Thyroid gland (tissue), 4 donors: ENCODE measurements around the gene SEMA4C. TPM values are rescaled to one million over a fixed set of nuclear protein-coding genes. Genes with fewer than 3 reads are reported as not detected.

Experiments used
- DNase-seq, 2 donors: peaks; one replicate each; pipeline ENCODE4 v3.0.0-alpha.2; 2019
- H3K27ac ChIP-seq, 3 donors: fragments of 200-600 bp; sonication (generic); 1 replicate in 2 of 3; 2 replicates in 1 of 3; pipeline ENCODE4 v1.5.1; 2016 to 2019; ENCODE audit warnings: mild to moderate bottlenecking in 1 of 3, moderate library complexity in 1 of 3
- H3K27me3 ChIP-seq: fragments of 200-600 bp; sonication (generic); one replicate; pipeline ENCODE4 v1.5.1; 2019
- H3K36me3 ChIP-seq, 2 donors: fragments of 200-600 bp; sonication (generic); one replicate each; pipeline ENCODE4 v1.5.1; 2016 to 2019
- H3K4me1 ChIP-seq, 2 donors: fragments of 200-600 bp; sonication (generic); one replicate each; pipeline ENCODE4 v1.5.1; 2017 to 2019
- H3K4me3 ChIP-seq, 3 donors: fragments of 200-600 bp; sonication (generic); replicated peaks in 1 of 3; 1 replicate in 2 of 3; 2 replicates in 1 of 3; pipeline ENCODE4 v1.5.1; 2016; ENCODE audit warnings: mild to moderate bottlenecking in 1 of 3
- H3K9me3 ChIP-seq: fragments of 200-600 bp; sonication (generic); one replicate; pipeline ENCODE4 v1.5.1; 2017
- POLR2A ChIP-seq, 2 donors: fragments of 450-650 bp; IDR thresholded peaks; one replicate each; pipeline ENCODE4 v1.6.1; 2017; ENCODE audit warnings: antibody characterized with exemption in 2 of 2, mild to moderate bottlenecking in 2 of 2, moderate library complexity in 1 of 2
- WGBS, 2 donors: methylation state at CpG; one replicate each; pipeline ENCODE4 v1.1.5; 2017; 5-methylcytosine and 5-hydroxymethylcytosine counted together
- intact Hi-C: fragments of 100-400 bp; cut with DNase I; formaldehyde crosslinking; loops from one replicate; pipeline ENCODE4 v1.15.1; 2023
- total RNA-seq, 4 donors: library from RNA; depleted of rRNA; stranded (reverse); fragments of >200 nt; gene quantifications; one replicate each; pipeline ENCODE4 v1.2.3, GENCODE V29; 2016
- TF ChIP-seq, protein P1 (sequence below), 6 experiments: fragments of 200-600 bp in 3 of 6; fragments of 450-650 bp in 3 of 6; sonication (generic) in 3 of 6; IDR thresholded peaks; one replicate each; pipeline ENCODE4 v1.5.1; 2016 to 2019; ENCODE audit warnings: antibody characterized with exemption in 6 of 6, mild to moderate bottlenecking in 2 of 6, inconsistent platforms in 1 of 6, moderate library complexity in 1 of 6

SEMA4C gene
- total RNA-seq, 4 donors from 2014 or later = 14.5 to 21.7 (median 19.3) TPM

DNA sequence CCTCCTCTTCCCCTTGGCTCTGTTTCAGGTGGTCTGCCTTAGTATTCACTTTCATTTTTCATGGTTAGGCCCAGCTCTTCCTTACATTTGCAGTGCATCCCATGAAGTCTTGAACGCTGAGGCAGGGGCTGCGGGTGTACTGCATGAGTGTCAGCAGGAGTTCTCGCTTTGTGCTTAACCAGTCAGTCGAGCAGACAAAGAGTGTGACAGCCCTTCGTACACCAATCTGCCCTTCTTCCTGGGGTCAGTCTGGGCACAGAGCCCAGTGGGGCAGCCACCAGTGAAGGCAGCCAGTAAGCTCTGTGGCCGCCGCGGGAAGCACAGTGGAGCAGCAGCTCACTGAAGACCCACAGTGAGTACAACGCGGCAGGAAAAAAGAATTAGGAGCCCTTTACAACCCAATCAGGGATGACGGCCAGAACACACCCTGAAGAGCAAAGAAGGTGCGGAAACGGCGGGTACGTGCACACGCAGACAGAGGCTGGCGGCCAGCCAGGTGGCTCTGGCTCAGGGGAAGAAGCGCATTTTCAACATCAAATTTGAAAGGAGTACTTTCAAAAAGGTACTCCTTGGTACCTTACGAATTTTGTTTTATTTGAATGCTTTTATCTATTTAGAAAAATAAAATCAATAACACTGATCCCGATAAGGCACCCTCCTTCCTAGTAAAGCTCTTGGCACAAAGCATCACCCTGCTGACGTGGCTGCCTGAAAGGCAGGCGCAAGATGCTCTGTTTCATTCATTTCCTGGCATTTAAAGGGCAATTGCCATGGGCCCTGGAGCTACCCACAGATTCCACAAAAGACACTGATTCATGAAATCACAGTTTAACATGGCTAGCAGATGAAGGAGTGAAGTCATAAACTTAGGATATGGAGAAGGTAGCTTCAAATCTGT, 47.0 kb upstream of the SEMA4C start:
- Histone ChIP-seq H3K9me3 (no peaks in the 10 kb centered on the region), H3K27me3 (no peaks in the 10 kb centered on the region), H3K36me3 (no peaks in the 10 kb centered on the region), H3K4me1 (peaks cover 0 to 8% of the 10 kb centered on the region in 2 donors), H3K27ac (peak overlapping the region in 2 of 3 donors; percentile 17 to 24), H3K4me3 (no peak overlapping the region)
- intact Hi-C loops = no loop called here
- TF ChIP-seq POLR2A (IDR thresholded peaks at IDR 0.05) = no peak
- TF ChIP-seq, protein P1, sequence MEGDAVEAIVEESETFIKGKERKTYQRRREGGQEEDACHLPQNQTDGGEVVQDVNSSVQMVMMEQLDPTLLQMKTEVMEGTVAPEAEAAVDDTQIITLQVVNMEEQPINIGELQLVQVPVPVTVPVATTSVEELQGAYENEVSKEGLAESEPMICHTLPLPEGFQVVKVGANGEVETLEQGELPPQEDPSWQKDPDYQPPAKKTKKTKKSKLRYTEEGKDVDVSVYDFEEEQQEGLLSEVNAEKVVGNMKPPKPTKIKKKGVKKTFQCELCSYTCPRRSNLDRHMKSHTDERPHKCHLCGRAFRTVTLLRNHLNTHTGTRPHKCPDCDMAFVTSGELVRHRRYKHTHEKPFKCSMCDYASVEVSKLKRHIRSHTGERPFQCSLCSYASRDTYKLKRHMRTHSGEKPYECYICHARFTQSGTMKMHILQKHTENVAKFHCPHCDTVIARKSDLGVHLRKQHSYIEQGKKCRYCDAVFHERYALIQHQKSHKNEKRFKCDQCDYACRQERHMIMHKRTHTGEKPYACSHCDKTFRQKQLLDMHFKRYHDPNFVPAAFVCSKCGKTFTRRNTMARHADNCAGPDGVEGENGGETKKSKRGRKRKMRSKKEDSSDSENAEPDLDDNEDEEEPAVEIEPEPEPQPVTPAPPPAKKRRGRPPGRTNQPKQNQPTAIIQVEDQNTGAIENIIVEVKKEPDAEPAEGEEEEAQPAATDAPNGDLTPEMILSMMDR (IDR thresholded peaks at IDR 0.05) = no peak
- DNase-seq = peak; percentile 31 to 34
- 50 to 58% methylated on average over 22 of the region's 22 CpGs for WGBS, 2 donors

DNA sequence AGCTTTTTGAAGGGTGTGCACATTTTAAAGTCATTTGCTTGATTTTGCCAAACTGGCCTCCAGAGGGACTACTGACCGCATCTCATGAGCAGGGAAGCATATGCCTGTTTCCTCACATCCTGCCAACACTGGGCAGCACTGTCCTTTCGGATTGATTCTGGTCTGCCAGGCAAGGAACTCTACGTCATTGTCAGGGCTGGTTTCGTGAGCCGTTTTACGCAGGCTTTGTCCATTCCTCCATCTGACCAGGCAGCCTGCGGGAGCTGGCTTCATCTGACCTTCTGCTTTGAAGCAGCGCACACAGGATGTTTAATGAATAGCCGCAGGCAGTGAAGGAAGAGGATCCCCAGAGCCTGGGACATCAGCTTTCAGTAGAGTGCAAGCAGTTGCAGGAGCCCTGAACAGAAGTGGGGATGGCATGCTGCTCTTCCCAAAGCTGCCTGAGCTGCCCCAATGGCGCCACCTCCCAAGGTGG, 46.3 kb upstream of the SEMA4C start:
- intact Hi-C loops = no loop called here
- Histone ChIP-seq H3K4me1 (peaks cover 0 to 8% of the 10 kb centered on the region in 2 donors), H3K9me3 (no peaks in the 10 kb centered on the region), H3K36me3 (no peaks in the 10 kb centered on the region), H3K4me3 (no peak overlapping the region), H3K27me3 (no peaks in the 10 kb centered on the region), H3K27ac (peak overlapping the region in 2 of 3 donors; percentile 17 to 24)
- WGBS, 2 donors = 74 to 81% methylated on average over 8 to 10 of the region's 10 CpGs
- DNase-seq = no peak
- TF ChIP-seq POLR2A (IDR thresholded peaks at IDR 0.05) = no peak
- TF ChIP-seq, protein P1 (IDR thresholded peaks at IDR 0.05) = no peak

DNA sequence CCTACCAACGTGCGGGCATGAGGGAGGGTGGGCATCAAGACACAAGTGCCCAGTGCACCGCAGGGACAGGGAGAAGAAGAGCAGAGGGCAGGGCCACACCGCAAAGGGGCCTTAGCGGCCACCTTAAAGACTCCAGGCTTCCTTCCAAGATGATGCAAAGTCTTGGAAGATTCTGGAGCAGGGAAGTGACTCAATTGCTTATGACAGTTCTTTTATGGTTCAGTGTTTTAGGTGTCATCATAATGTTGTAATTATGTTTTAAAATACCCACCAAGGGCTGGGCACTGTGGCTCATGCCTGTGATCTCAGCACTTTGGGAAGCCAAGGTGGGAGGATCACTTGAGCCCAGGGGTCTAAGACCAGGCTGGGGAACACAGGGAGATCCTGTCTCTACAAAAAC, 44.5 kb upstream of the SEMA4C start:
- 82% methylated on average over 5 of the region's 5 CpGs for WGBS, 2 donors

DNA sequence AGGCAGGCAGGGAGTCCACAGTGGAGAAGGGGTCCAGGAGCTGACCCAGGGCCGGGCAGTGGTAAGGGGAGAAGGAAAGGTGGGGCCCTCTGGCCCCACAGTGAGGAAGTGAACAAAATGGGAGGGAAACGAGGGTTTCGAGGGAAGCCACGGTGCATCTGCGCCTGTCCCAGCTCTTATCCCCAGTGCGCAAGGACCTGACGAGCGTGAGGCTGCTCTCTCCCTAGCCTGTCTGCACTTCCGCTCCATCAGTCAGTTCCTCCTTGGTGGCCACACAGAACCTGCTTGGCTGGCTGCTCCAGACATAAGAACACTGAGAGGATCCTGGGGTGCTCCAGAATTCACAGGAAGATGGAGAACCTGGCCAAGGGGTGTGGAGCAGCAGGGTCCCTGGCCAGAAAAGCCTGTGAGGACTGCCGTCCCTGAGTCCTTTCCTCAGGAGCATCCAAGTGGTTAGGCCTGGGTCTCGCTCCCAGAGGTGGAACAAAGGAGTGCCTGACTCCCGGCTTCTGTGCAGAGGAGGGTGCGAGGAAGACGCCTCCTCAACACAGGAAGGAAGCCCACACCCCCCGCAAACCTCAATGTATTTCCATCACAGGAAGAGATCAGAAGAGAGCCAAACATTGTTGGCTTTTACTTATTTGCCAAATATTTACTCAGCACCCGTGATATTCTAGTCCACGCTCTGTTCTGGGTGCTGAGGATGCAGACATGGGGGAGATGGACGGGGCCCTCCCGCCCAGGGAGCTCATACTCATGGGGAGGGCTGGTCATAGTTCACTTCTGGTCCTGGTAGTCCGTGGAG, 43.7 kb upstream of the SEMA4C start:
- TF ChIP-seq, protein P1 (IDR thresholded peaks at IDR 0.05) = no peak
- TF ChIP-seq POLR2A (IDR thresholded peaks at IDR 0.05) = no peak
- Histone ChIP-seq H3K4me3 (no peak overlapping the region), H3K27me3 (no peaks in the 10 kb centered on the region), H3K36me3 (no peaks in the 10 kb centered on the region), H3K4me1 (peaks cover 0 to 8% of the 10 kb centered on the region in 2 donors), H3K27ac (no peak overlapping the region), H3K9me3 (no peaks in the 10 kb centered on the region)
- WGBS, 2 donors = 68 to 79% methylated on average over 15 to 20 of the region's 20 CpGs
- intact Hi-C loops = no loop called here
- DNase-seq = no peak

More for the DNA sequence above, 44.5 kb upstream of the SEMA4C start:
- no peaks in the 10 kb centered on the region for H3K36me3 ChIP-seq
- no peak for TF ChIP-seq POLR2A (IDR thresholded peaks at IDR 0.05)
- TF ChIP-seq, protein P1 (IDR thresholded peaks at IDR 0.05) = no peak
- H3K27me3 ChIP-seq = no peaks in the 10 kb centered on the region
- no peak overlapping the region for H3K27ac ChIP-seq
- H3K9me3 ChIP-seq = no peaks in the 10 kb centered on the region
- DNase-seq = no peak
- intact Hi-C loops = no loop called here
- H3K4me1 ChIP-seq = peaks cover 0 to 8% of the 10 kb centered on the region in 2 donors
- H3K4me3 ChIP-seq = no peak overlapping the region
